Keratinocyte (primary cell): ENCODE measurements around the gene DLL3. TPM values are rescaled to one million over a fixed set of nuclear protein-coding genes. Genes with fewer than 3 reads are reported as not detected.

ENCODE experiments used
- DNase-seq: peaks from one replicate; pipeline ENCODE4 v3.0.0-alpha.2; 2011; ENCODE audit warnings: low read depth, missing footprints, low spot score
- FAIRE-seq: peaks from 2 replicates; lab custom pipeline; 2011; peaks lifted over from hg19 to GRCh38; lab: Jason Lieb, UNC
- H2AFZ ChIP-seq: 2 replicates; pipeline ENCODE4 v1.6.0; 2012; ENCODE audit warnings: low read length, control low read depth, inconsistent platforms; ENCODE audit not compliant: control insufficient read depth
- H3K27ac ChIP-seq: 2 replicates; pipeline ENCODE4 v1.5.1; 2011; ENCODE audit warnings: low read length; ENCODE audit not compliant: control insufficient read depth, insufficient read depth
- H3K27me3 ChIP-seq: 3 replicates; pipeline ENCODE4 v1.6.0; 2011; ENCODE audit warnings: low read length; ENCODE audit not compliant: control insufficient read depth, insufficient read depth; ENCODE audit errors: extremely low read depth
- H3K36me3 ChIP-seq, 2 experiments: 2 replicates in 1 of 2; 3 replicates in 1 of 2; pipeline ENCODE4 v1.5.1; 2011; ENCODE audit warnings: low read length in 2 of 2, mild to moderate bottlenecking in 1 of 2; ENCODE audit not compliant: control insufficient read depth in 2 of 2, insufficient read depth in 2 of 2; ENCODE audit errors: extremely low read depth in 1 of 2
- H3K4me1 ChIP-seq: 3 replicates; pipeline ENCODE4 v1.5.1; 2011; ENCODE audit warnings: low read length; ENCODE audit not compliant: control insufficient read depth, insufficient read depth; ENCODE audit errors: extremely low read depth
- H3K4me2 ChIP-seq: 3 replicates; pipeline ENCODE4 v1.6.0; 2011; ENCODE audit warnings: low read depth, low read length; ENCODE audit not compliant: control insufficient read depth, insufficient read depth; ENCODE audit errors: extremely low read depth
- H3K4me3 ChIP-seq, 3 experiments: fragments of 200-600 bp in 1 of 3; sonication (generic) in 1 of 3; 2 replicates in 2 of 3; 3 replicates in 1 of 3; pipeline ENCODE4 v1.5.1; 2011 to 2016; ENCODE audit warnings: low read length in 3 of 3, mild to moderate bottlenecking in 3 of 3, control low read depth in 2 of 3, inconsistent platforms in 1 of 3, low read depth in 1 of 3, mixed read lengths in 1 of 3, mixed run types in 1 of 3, moderate library complexity in 1 of 3; ENCODE audit not compliant: control insufficient read depth in 2 of 3, insufficient read depth in 2 of 3; ENCODE audit errors: extremely low read depth in 1 of 3
- H3K79me2 ChIP-seq: 2 replicates; pipeline ENCODE4 v1.6.0; 2012; ENCODE audit warnings: low read length; ENCODE audit not compliant: control insufficient read depth, insufficient read depth
- H3K9ac ChIP-seq: 3 replicates; pipeline ENCODE4 v1.6.0; 2011; ENCODE audit warnings: low read length; ENCODE audit not compliant: control insufficient read depth, insufficient read depth; ENCODE audit errors: extremely low read depth
- H3K9me1 ChIP-seq: 3 replicates; pipeline ENCODE4 v1.6.0; 2011; ENCODE audit warnings: low read length; ENCODE audit not compliant: control insufficient read depth, insufficient read depth; ENCODE audit errors: extremely low read depth
- H3K9me3 ChIP-seq: 2 replicates; pipeline ENCODE4 v1.5.1; 2012; ENCODE audit warnings: low read depth, low read length; ENCODE audit not compliant: control insufficient read depth
- H4K20me1 ChIP-seq: 3 replicates; pipeline ENCODE4 v1.6.0; 2011; ENCODE audit warnings: low read length; ENCODE audit not compliant: control insufficient read depth, insufficient read depth; ENCODE audit errors: extremely low read depth
- EZH2 ChIP-seq: IDR thresholded peaks from one replicate; pipeline ENCODE4 v1.6.1; 2012; ENCODE audit warnings: inconsistent platforms, mild to moderate bottlenecking, low read length, moderate library complexity
- dilution Hi-C: fragments of 300-500 bp; cut with MboI; formaldehyde crosslinking; loops from one replicate; pipeline ENCODE4 v1.7.0; 2020; ENCODE audit warnings: low sequenced_read_pairs; ENCODE audit not compliant: extremely low pct_ligation_motif_present
- polyA plus RNA-seq, 5 experiments: library from polyadenylated mRNA; depleted of rRNA in 3 of 5; stranded (reverse) in 3 of 5; stranded (forward) in 1 of 5; unstranded in 1 of 5; fragments of >200 nt; gene quantifications; 1 replicate in 1 of 5; 2 replicates in 3 of 5; 3 replicates in 1 of 5; pipeline versions ENCODE4 v1.2.1 to v1.2.3, GENCODE V29; 2011 to 2012; ENCODE audit warnings: missing spikeins in 2 of 5, low read depth in 1 of 5, low replicate concordance in 1 of 5
- TF ChIP-seq, protein P1 (sequence below), 3 experiments: IDR thresholded peaks in 1 of 3; conservative IDR thresholded peaks in 1 of 3; optimal IDR thresholded peaks in 1 of 3; 2 replicates in 2 of 3; 3 replicates in 1 of 3; pipeline versions ENCODE3 to v1.5.1; 2011; ENCODE audit warnings: low read length in 3 of 3, mild to moderate bottlenecking in 3 of 3, moderate library complexity in 2 of 3, control low read depth in 1 of 3, inconsistent platforms in 1 of 3; ENCODE audit not compliant: insufficient read depth in 2 of 3; ENCODE audit errors: extremely low read depth in 1 of 3

Gene DLL3
- polyA plus RNA-seq, 1 donor (not counting 4 experiments of a cell fraction or from before 2014, with no cell fraction given): 0.89 TPM

DNA sequence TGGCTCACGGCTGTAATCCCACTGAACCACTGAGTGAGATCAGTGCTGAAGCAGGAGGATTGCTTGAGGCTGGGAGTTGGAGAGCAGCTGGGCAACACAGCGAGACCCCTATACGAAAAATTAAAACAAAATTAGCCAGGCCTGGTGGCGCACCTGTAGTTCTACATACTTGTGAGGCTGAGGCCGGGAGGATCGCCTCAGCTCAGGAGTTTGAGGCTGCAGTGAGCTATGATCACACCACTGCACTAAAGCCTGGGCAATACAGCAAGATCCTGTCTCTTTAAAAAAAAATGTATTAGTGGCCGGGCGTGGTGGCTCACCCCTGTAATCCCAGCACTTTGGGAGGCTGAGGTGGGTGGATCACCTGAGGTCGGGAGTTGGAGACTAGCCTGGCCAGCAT lies 9.9 kb downstream of the DLL3 start:
- Histone ChIP-seq H3K9ac (no peak overlapping the region), H3K4me3 (no peak overlapping the region), H3K4me1 (peaks cover 3% of the 10 kb centered on the region), H3K36me3 (no peaks in the 10 kb centered on the region), H3K9me3 (no peaks in the 10 kb centered on the region), H3K79me2 (no peaks in the 10 kb centered on the region), H4K20me1 (no peaks in the 10 kb centered on the region), H3K9me1 (peaks cover 2% of the 10 kb centered on the region), H3K4me2 (no peak overlapping the region), H3K27me3 (peaks cover 41% of the 10 kb centered on the region), H2AFZ (no peak overlapping the region), H3K27ac (no peak overlapping the region)
- dilution Hi-C loops: no loop called here
- TF ChIP-seq, protein P1, sequence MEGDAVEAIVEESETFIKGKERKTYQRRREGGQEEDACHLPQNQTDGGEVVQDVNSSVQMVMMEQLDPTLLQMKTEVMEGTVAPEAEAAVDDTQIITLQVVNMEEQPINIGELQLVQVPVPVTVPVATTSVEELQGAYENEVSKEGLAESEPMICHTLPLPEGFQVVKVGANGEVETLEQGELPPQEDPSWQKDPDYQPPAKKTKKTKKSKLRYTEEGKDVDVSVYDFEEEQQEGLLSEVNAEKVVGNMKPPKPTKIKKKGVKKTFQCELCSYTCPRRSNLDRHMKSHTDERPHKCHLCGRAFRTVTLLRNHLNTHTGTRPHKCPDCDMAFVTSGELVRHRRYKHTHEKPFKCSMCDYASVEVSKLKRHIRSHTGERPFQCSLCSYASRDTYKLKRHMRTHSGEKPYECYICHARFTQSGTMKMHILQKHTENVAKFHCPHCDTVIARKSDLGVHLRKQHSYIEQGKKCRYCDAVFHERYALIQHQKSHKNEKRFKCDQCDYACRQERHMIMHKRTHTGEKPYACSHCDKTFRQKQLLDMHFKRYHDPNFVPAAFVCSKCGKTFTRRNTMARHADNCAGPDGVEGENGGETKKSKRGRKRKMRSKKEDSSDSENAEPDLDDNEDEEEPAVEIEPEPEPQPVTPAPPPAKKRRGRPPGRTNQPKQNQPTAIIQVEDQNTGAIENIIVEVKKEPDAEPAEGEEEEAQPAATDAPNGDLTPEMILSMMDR (optimal IDR thresholded peaks at IDR 0.05 in 1 of 3, IDR thresholded peaks at IDR 0.05 in 1 of 3, conservative IDR thresholded peaks at IDR 0.05 in 1 of 3; ENCODE audit: extremely low read depth in 1 of 3, insufficient read depth in 2 of 3, low read length in 3 of 3): no peak
- no peak for TF ChIP-seq EZH2
- FAIRE-seq (no peak), DNase-seq (no peak)

DNA sequence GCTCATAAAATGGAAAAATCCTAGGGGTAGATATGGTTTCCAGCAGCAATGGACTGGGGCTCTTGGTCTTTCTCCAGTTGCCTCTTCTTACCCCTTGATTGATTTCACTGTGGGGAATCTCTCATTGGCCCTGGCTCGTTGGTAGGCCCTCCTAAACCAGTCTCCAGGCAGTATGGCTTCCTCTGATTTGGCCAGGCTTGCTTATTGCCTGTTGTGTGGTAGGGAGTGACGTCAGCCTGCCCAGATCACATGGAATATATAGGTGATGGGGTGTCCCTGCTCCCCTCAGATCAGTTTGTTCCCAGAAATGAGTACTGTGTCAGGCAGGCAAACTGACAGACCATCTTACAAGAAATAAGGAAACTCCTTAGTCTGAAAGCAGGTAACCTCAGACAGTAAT lies 10.5 kb downstream of the DLL3 start:
- Histone ChIP-seq H3K79me2 (no peaks in the 10 kb centered on the region), H4K20me1 (no peaks in the 10 kb centered on the region), H3K4me2 (no peak overlapping the region), H3K9me1 (peaks cover 2% of the 10 kb centered on the region), H2AFZ (no peak overlapping the region), H3K27ac (no peak overlapping the region), H3K4me3 (no peak overlapping the region), H3K9ac (no peak overlapping the region), H3K9me3 (no peaks in the 10 kb centered on the region), H3K4me1 (peaks cover 3% of the 10 kb centered on the region), H3K27me3 (peaks cover 41% of the 10 kb centered on the region), H3K36me3 (no peaks in the 10 kb centered on the region)
- TF ChIP-seq EZH2: no peak
- TF ChIP-seq, protein P1 (optimal IDR thresholded peaks at IDR 0.05 in 1 of 3, IDR thresholded peaks at IDR 0.05 in 1 of 3, conservative IDR thresholded peaks at IDR 0.05 in 1 of 3; ENCODE audit: extremely low read depth in 1 of 3, insufficient read depth in 2 of 3, low read length in 3 of 3): no peak
- FAIRE-seq: no peak
- no peak for DNase-seq
- dilution Hi-C loops: no loop called here
